Stomach (tissue), 9 donors: ENCODE results near the gene ABCA1. TPM values are rescaled to one million over a fixed set of nuclear protein-coding genes. Genes with fewer than 3 reads are reported as not detected.

ENCODE experiments used
- DNase-seq, 2 donors: peaks; one replicate each; pipeline versions ENCODE4 v3.0.0 to v3.0.0-alpha.2; 2013 to 2019
- H3K27ac ChIP-seq, 5 donors: fragments of 200-600 bp in 4 of 5; sonication (generic) in 4 of 5; one replicate each; pipeline ENCODE4 v1.5.1; 2013 to 2019; ENCODE audit warnings: mild to moderate bottlenecking in 1 of 5, moderate library complexity in 1 of 5
- H3K27me3 ChIP-seq, 3 donors: fragments of 200-600 bp; sonication (generic); one replicate each; pipeline ENCODE4 v1.5.1; 2017 to 2019; ENCODE audit warnings: mixed run types in 1 of 3
- H3K36me3 ChIP-seq, 4 donors: fragments of 200-600 bp; sonication (generic); 1 replicate in 3 of 4; 2 replicates in 1 of 4; pipeline ENCODE4 v1.5.1; 2016 to 2019
- H3K4me1 ChIP-seq, 4 donors: fragments of 200-600 bp; sonication (generic); one replicate each; pipeline ENCODE4 v1.5.1; 2016 to 2019
- H3K4me3 ChIP-seq, 4 donors: fragments of 200-600 bp; sonication (generic) in 3 of 4; one replicate each; pipeline ENCODE4 v1.5.1; 2016 to 2019; ENCODE audit warnings: mild to moderate bottlenecking in 1 of 4
- H3K9me3 ChIP-seq, 4 donors: fragments of 200-600 bp; sonication (generic); one replicate each; pipeline ENCODE4 v1.5.1; 2016 to 2019
- EP300 ChIP-seq: sonication (generic); formaldehyde crosslinking; IDR thresholded peaks from one replicate; pipeline ENCODE4 v1.6.1; 2017; ENCODE audit warnings: antibody characterized with exemption
- POLR2A ChIP-seq, 4 donors: fragments of 450-650 bp; IDR thresholded peaks; one replicate each; pipeline ENCODE4 v1.6.1; 2016; ENCODE audit warnings: antibody characterized with exemption in 4 of 4, control low read depth in 2 of 4, mild to moderate bottlenecking in 1 of 4, moderate library complexity in 1 of 4
- POLR2AphosphoS5 ChIP-seq, 3 donors: sonication (generic); formaldehyde crosslinking; IDR thresholded peaks; one replicate each; pipeline ENCODE4 v1.6.1; 2016; ENCODE audit warnings: antibody characterized with exemption in 3 of 3
- WGBS, 5 donors: extraction: QIAGEN DNeasy Blood & Tissue Kit in 3 of 5; methylation state at CpG; one replicate each; pipeline versions ENCODE4 v1.1.5 to v1.1.7; 2013 to 2018; 5-methylcytosine and 5-hydroxymethylcytosine counted together
- intact Hi-C: fragments of 100-400 bp; cut with DNase I; formaldehyde crosslinking; loops from one replicate; pipeline ENCODE4 v1.15.1; 2023; ENCODE audit warnings: low total_unique reads
- polyA plus RNA-seq, 3 donors: library from polyadenylated mRNA; stranded (reverse); fragments of 200-250 nt; gene quantifications; one replicate each; pipeline ENCODE4 v1.2.3, GENCODE V29; 2013
- total RNA-seq, 5 donors: library from RNA; depleted of rRNA; stranded (reverse); fragments of >200 nt; gene quantifications; one replicate each; pipeline versions ENCODE4 v1.1.0 to v1.2.3, GENCODE V29; 2014 to 2016
- TF ChIP-seq, protein P1 (sequence below), 7 experiments: fragments of 450-650 bp in 4 of 7; fragments of 200-600 bp in 3 of 7; sonication (generic) in 3 of 7; IDR thresholded peaks; one replicate each; pipeline ENCODE4 v1.5.1; 2016 to 2019; ENCODE audit warnings: antibody characterized with exemption in 7 of 7, control low read depth in 2 of 7, mild to moderate bottlenecking in 1 of 7
- donor health status: healthy with polysubstance abuse.
- donor health status: Bipolar disorder and iron deficiency.
- donor health status: healthy.

Gene ABCA1
- total and polyA plus RNA-seq, 8 donors = 1.9 to 75.3 (median 18.4) TPM

DNA sequence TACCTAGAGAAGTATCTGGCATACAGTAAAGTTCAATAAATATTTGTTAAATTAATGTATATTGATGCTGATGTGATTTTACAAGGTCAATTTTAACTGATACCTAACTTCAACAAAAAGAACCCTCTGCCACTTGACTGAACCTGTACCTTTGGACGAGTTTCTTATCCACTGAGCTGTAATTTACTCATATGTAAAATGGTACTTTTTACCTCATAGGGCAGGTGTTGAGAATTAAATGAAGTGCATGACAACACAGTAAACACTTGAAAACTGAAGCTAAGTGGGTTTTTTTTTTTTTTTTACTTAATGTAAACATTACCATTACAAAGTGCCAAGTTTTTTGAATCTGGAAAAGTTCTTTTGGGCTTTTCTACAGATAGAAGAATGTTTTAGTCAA is 148.6 kb downstream of the ABCA1 start:
- 30 to 67% (median 50%) methylated on average over 1 of the region's 1 CpG for WGBS, 5 donors
- Histone ChIP-seq H3K4me3 (no peak overlapping the region), H3K4me1 (peaks cover 0 to 18% (median 0%) of the 10 kb centered on the region in 4 donors), H3K27ac (no peak overlapping the region), H3K9me3 (no peaks in the 10 kb centered on the region), H3K27me3 (no peaks in the 10 kb centered on the region), H3K36me3 (peaks cover 0 to 32% (median 26%) of the 10 kb centered on the region in 4 donors)
- no peak for DNase-seq
- intact Hi-C loops = no loop called here
- TF ChIP-seq EP300 = no peak
- TF ChIP-seq, protein P1, sequence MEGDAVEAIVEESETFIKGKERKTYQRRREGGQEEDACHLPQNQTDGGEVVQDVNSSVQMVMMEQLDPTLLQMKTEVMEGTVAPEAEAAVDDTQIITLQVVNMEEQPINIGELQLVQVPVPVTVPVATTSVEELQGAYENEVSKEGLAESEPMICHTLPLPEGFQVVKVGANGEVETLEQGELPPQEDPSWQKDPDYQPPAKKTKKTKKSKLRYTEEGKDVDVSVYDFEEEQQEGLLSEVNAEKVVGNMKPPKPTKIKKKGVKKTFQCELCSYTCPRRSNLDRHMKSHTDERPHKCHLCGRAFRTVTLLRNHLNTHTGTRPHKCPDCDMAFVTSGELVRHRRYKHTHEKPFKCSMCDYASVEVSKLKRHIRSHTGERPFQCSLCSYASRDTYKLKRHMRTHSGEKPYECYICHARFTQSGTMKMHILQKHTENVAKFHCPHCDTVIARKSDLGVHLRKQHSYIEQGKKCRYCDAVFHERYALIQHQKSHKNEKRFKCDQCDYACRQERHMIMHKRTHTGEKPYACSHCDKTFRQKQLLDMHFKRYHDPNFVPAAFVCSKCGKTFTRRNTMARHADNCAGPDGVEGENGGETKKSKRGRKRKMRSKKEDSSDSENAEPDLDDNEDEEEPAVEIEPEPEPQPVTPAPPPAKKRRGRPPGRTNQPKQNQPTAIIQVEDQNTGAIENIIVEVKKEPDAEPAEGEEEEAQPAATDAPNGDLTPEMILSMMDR (IDR thresholded peaks at IDR 0.05) = no peak
- TF ChIP-seq POLR2A (IDR thresholded peaks at IDR 0.05) = no peak
- TF ChIP-seq POLR2AphosphoS5 (IDR thresholded peaks at IDR 0.05) = no peak

DNA sequence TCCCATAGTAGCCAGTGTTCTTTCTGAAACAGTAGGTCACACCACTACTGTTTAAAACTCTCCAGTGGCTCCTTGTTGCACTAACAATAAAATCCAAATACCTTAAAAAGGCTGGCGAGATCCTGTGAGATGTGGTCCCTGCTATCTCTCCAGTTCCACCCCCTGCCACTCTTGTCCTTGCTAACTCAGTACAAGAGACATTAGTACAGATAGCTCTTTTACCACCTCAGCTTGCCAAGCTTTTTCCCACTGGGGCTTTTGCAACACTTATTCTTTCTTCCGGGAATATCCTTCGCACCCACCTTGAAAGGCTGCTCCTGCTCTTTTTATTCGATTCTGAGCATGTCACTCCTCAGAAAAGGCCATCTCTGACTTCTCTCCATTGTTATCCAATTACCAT is 149.2 kb downstream of the ABCA1 start:
- WGBS, 5 donors = 86 to 92% (median 91%) methylated on average over 4 of the region's 4 CpGs
- intact Hi-C loops = no loop called here
- no peak for DNase-seq
- no peak overlapping the region for H3K27ac ChIP-seq
- no peak overlapping the region for H3K4me3 ChIP-seq
- TF ChIP-seq POLR2AphosphoS5 (IDR thresholded peaks at IDR 0.05) (no peak), POLR2A (IDR thresholded peaks at IDR 0.05) (no peak), EP300 (no peak)
- TF ChIP-seq, protein P1 (IDR thresholded peaks at IDR 0.05) = no peak
- no peaks in the 10 kb centered on the region for H3K9me3 ChIP-seq
- H3K4me1 ChIP-seq = peaks cover 0 to 22% (median 0%) of the 10 kb centered on the region in 4 donors
- no peaks in the 10 kb centered on the region for H3K27me3 ChIP-seq
- H3K36me3 ChIP-seq = peaks cover 0 to 27% (median 21%) of the 10 kb centered on the region in 4 donors

DNA sequence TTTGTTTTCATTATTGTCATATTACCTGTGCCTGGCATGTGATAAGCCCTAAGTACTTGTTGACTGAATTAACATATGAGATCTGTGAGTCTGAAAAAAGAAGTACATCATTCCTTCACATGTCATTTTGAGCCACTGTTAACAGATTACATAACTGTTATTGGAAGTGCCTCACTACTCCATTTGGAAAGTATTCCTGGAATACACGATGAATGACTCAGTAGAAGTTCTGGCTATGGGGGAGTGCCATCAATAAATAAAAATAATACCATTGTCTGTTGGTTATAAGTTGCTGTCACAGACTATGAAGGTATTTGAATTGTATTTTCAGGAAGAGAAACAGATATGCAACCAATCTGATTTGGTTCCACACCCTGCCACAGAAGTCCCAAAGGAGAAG is 151.2 kb downstream of the ABCA1 start:
- Histone ChIP-seq H3K27ac (no peak overlapping the region), H3K4me1 (peaks cover 0 to 22% (median 0%) of the 10 kb centered on the region in 4 donors), H3K4me3 (no peak overlapping the region), H3K9me3 (no peaks in the 10 kb centered on the region), H3K36me3 (peaks cover 0 to 12% (median 4%) of the 10 kb centered on the region in 4 donors), H3K27me3 (no peaks in the 10 kb centered on the region)
- intact Hi-C loops = no loop called here
- TF ChIP-seq, protein P1 (IDR thresholded peaks at IDR 0.05) = no peak
- TF ChIP-seq EP300 = no peak
- WGBS, 5 donors = 55 to 82% (median 64%) methylated on average over 1 of the region's 1 CpG
- no peak for DNase-seq

DNA sequence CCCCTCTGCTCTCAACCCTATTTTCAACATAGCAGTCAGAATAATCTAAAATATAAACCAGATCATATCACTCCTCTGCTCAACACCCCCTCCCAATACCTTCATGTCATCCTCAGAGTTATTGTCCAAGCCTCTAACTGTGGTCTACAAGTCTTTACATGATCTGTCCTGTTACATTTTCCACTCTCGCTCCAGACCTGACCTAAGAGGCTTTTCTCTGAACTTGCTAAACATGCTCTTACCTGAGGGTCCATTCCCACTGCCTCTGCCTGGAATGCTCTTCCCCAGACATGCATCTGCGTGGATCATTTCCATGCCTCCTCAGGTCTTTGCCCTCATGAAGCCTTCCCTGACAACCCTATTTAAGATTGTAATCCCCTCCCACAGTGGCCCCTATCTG is 152.0 kb downstream of the ABCA1 start:
- WGBS, 5 donors = 91 to 97% (median 95%) methylated on average over 2 of the region's 2 CpGs
- Histone ChIP-seq H3K4me1 (peaks cover 0 to 18% (median 0%) of the 10 kb centered on the region in 4 donors), H3K36me3 (peaks cover 0 to 12% (median 6%) of the 10 kb centered on the region in 4 donors), H3K27ac (peak overlapping the region in 3 of 5 donors; percentile 2 to 26 (median 13)), H3K27me3 (no peaks in the 10 kb centered on the region), H3K9me3 (no peaks in the 10 kb centered on the region), H3K4me3 (no peak overlapping the region)
- no peak for TF ChIP-seq POLR2A (IDR thresholded peaks at IDR 0.05)
- TF ChIP-seq, protein P1 (IDR thresholded peaks at IDR 0.05) = no peak
- TF ChIP-seq EP300 = no peak
- no peak for TF ChIP-seq POLR2AphosphoS5 (IDR thresholded peaks at IDR 0.05)
- intact Hi-C loops = no loop called here
- DNase-seq = no peak
